HG02943 (cell line): ENCODE measurements around the gene YTHDC2.
"Not testable (repeated sequence)": the region's sequence is repeated elsewhere in the genome, so short reads cannot be mapped to it uniquely, and the experiment has no call there.

Source experiments
- ATAC-seq: cut with Tn5 transposase; IDR thresholded peaks from one replicate; pipeline ENCODE4 v1.9.1; 2021; ENCODE audit warnings: mild to moderate bottlenecking, low read depth, moderate library complexity; ENCODE audit not compliant: unreplicated experiment

The YTHDC2 gene

DNA sequence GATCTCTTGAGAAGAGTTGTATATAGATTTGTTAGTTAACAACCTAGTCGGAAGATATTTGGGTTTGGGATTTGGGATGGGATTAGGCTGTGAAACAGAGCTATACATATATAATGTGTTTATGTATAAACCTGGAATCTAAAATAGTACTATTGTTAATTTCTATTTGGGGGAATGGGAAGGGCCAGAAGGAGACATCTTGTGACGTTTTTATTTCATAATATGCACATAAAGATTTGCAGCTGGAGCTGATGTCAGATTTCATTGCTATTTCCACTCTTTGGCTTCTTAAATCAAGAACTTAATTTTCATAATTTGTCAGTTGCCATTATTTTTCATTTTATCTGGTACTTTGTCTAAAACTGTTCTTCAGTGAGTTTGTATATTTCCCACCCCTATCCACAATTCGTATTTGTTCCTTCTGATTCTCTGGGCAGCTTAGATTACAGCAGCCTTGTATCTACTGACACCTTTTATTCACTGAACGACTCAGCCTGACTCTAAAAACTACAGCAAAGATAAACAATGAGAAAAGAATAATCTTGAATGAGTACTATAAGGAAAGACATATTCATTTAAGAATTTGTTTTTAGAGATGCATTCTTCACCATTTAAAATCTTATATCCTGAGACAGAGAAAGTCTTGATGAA is 86.9 kb downstream of the YTHDC2 start:
- ATAC-seq = no peak

DNA sequence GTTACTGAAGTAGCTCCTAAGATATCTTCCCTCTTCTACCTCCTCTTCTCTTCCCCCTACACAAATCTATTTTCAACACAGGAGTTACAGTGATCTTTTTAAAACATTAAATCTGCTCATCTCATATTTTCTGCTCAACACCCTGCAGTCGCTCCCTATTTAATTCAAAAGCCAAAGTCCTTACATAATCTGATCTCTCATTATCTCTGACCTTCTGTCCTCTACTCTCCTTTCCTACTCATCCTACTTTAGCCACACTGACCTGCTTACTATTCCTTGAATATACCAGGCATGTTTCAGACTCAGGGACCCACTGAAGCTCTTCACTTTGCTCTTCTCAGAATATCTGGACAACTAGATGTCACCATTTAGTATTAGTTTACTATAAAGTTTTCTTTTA is 87.9 kb downstream of the YTHDC2 start:
- ATAC-seq = no peak

DNA sequence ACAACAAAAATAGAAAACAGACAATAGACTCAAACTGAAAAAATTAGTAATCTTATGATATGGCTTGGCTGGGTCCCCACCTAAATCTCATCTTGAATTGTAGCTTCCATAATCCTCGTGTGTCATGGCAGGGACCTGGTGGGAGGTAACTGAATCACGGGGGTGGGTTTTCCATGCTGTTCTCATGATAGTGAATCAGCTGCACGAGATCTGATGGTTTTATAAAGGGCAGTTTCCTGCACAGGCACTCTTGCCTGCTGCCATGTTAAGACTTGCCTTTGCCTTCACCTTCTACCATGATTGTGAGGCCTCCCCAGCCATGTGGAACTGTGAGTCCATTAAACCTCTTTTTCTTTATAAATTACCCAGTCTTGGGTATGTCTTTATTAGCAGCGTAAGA is 89.8 kb downstream of the YTHDC2 start:
- ATAC-seq = not testable (repeated sequence)

DNA sequence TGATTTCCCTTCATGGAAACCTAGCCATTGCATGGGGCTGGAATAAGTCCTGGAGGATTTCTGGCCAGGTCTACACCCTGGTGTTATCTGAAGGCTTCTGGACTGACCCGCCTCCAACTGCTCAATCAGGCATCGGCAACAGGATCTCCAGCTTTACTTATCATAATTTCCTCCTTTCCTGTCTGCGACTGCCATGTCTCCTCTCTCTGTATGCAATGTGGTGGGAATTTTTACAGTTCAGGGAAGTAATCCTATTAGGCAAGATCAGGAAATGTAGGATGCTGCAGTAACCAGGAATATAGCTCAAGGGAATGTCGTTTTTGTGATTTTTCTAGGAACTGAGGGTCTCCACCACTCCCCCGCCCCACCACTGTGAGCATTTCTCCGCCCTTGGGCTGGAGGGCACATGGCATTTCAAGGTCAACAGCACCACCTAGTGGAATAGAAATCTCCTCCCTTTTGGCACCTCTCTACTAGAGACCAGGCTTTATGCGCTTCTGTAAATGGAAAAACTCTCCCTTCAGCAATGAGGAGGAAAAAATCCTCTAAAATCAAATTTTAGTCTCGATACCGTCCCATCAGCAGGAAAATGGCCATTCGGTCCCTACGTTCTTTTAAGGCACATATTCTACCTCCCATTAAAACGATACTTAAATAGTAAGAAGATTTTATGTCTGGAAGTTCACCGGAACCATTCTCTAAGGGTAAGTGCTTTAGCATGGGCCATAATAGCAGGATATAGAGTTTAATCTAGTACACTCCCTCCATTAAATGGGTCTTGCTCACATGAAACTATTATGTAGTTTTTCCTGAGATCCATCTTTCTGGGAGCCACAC is 93.0 kb downstream of the YTHDC2 start:
- ATAC-seq = no peak

DNA sequence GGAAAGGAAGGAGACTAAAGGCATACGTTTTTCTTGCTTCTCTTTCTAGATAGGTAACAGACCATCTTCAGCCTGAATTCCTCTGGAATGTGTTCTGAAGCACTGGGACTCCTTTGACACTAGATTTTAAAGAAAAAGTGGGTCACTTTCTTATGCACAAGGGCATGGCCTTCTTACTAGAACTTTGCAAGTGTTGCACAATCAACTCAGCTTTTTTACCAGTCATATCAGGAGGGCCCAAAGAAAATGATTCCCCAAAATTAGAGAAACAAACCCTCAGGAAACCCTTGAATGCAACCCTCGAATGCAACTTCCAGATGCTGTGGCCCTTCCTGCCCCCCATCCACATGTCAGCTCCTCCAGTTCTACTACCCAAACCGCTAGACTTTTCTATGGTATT is 93.9 kb downstream of the YTHDC2 start:
- ATAC-seq = no peak

DNA sequence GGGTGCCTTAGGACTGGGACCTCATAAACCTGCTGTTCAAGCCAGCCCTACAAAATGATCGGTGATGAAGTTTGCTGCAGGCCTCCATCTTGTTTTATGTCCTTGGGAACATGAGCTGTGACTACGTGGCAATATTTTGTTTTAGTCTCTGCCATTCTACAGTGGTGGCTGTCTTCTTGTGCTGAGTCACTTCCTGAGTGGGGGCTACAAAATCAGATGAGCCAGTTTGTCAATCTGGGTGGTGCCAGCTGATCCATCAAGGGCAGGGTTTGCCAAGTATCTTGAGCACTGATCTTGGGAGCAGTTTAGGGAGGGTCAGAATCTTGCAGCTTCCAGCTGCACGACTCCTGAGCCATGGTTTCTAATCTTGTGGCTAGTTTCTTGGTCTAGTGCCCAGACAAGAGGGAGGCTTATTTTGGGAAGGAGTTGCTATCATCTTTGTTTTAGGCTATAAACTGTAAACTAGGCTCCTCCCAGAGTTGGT is 94.7 kb downstream of the YTHDC2 start:
- ATAC-seq = no peak

DNA sequence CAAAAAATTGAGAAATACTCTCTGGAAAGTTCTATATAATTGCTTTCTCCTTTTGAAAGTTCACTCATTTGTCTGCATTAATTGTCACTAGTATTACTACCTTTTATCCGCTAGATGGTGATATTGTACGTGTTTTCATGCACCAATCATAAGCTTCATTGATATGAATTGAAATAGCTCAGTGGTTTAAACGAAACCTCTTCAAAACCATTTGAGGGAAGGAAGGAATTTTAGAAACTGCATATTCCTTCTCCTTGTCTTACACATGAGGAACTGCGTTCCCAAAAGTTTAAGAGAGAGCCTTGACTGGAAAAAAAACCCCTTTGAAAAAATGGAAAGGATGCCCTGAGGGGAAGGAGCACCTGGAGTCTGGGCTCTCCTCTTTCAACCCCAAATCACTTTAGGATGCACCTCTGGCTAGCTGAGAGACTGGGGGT is 98.6 kb downstream of the YTHDC2 start:
- peak; percentile 63 for ATAC-seq

DNA sequence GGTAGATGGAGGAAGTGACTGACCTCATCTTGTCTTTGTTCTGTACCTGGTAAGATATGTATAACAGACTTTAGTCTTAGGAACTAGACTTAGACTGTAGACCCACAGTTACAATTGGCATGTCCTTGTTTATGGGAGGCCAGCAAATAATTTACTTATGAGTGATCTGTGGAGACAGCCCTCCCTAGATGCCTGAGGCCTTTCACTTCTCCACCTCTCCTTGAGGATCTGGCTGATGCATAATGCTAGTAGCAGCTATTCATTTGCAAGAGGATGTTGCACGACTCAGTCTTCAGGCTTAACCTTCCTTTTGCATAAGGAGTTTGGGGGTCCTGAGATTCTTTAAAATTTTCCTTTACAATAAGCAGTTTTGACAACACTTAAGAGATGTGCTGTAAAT is 100.7 kb downstream of the YTHDC2 start:
- no peak for ATAC-seq

DNA sequence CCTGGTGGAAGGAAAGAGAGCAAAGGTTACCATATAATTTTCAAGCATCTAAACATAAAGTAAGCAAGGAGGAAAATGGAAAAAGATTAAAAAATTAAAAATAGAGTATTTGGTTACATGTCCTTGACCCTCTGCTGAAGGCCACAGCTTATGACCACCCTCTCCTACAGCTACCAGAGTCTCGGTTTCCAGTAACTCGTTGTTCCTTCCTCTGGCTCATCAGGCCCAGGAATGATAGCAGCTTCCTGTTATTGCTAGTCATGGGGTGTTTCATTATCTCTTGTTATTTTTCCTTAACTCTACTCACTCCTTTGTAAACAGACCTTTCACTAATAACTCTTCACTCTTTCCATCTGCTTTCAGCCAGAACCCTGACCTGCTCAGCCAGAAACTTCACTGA is 102.2 kb downstream of the YTHDC2 start:
- ATAC-seq = no peak

DNA sequence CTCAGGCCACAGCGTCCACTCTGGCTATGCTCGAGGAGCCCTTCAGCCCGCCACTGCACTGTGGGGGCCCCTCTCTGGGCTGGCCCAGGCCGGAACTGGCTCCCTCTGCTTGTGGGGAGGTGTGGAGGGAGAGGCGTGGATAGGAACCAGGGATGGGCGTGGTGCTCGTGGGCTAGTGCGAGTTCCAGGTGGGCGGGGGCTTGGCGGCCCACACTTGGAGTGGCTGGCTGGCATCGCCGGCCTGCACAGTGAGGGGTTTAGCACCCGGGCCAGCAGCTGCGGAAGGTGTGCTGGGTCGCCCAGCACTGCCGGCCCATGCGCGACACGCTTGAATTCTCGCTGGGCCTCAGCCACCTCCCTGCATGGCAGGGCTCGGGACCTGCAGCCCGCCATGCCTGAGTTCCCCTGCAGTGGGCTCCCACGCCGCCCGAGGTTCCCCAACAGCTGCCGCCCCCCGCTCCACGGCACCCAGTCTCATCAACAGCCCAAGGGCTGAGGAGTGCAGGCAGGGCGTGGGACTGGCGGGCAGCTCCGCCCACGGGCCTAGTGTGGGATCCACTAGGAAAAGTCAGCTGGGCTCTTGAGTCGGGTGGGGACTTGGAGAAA is 103.8 kb downstream of the YTHDC2 start:
- ATAC-seq = no peak

DNA sequence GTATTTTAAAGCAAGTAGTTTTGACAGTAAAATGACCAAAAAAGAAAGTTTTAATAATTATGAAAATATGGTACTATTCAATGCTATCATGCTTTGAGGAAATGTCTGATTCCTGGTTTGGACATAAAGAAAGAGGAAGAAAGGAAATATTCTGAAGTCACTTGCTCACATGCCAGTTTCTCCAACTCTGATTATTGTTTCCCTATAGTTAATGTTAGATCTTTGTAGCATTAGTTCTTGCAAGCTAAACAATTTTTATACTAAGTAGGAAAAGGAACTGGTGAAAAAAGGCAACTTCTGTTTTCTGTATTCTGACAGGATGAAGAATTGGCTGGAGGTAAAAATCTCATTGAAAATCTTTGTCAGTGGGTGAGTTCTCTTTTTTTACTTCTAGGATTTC is 119.5 kb downstream of the YTHDC2 start:
- ATAC-seq = no peak

DNA sequence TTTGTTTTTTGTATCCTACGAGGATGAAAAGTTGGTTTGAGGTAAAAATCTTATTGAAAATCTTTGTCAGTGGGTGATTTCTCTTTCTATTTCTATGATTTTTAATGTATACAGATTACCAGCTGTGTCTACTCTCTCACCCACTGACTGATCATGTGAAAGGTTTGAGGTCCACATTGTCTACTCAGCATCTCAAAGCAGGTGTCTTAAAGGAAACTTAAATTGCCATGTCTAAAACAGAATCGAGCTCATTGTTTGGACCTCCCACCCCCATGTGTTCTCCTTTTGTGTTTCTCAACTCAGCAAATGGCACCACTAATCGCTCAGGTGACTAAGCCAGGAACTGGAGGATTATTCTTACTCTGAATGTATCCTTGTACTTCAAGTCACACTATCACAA is 121.5 kb downstream of the YTHDC2 start:
- ATAC-seq = no peak

DNA sequence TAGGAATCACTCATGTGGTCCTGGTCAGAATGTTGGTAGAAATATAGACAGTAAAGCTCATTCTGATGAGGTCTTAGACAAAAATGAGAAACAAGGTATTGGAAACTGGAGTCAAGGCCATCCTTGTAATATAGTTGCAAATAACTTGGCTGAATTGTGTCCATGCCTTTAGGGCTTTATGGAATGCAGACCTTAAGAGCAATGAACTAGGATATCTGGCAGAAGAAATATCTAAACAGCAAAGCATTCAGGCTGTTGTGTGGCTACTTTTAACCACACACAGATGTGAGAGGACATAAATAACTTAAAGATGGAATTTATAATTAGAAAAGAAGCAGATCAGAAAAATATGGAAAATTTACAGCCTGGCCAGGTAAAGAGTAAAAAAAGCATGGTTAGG is 128.2 kb downstream of the YTHDC2 start:
- no peak for ATAC-seq
